B cell (primary cell): Measurements from ENCODE around the gene CDIP1. TPM values are rescaled to one million over a fixed set of nuclear protein-coding genes. Genes with fewer than 3 reads are reported as not detected.
A peak's percentile ranks its signal among the peaks of the same experiment; 100 is the strongest.

Experiments
- ATAC-seq: fragments of 200-7000 bp; cut with Tn5 transposase; one replicate; pipeline ENCODE4 v1.10.0; 2021; ENCODE audit warnings: low read depth, mild to moderate bottlenecking, moderate number of reproducible peaks, moderate library complexity
- CTCF ChIA-PET: fragments of 350-600 bp; sonication (Branson Sonifier 250); formaldehyde crosslinking; loops from one replicate; lab custom pipeline; 2021; ENCODE audit warnings: antibody characterized with exemption, inconsistent platforms; lab: Charles Lee
- POLR2A ChIA-PET: fragments of 350-600 bp; sonication (Branson Sonifier 250); formaldehyde crosslinking; loops from one replicate; lab custom pipeline; 2021; ENCODE audit warnings: antibody characterized with exemption; lab: Charles Lee
- DNase-seq: peaks from one replicate; pipeline ENCODE4 v3.0.0; 2013
- H2AFZ ChIP-seq: 2 replicates; pipeline ENCODE4 v1.6.1; 2012; ENCODE audit warnings: mild to moderate bottlenecking, low read depth, low read length; ENCODE audit not compliant: insufficient read depth, poor library complexity, severe bottlenecking
- H3K27ac ChIP-seq, 2 donors: 1 replicate in 1 of 2; 2 replicates in 1 of 2; pipeline ENCODE4 v1.5.1; 2012 to 2013; ENCODE audit warnings: low read length in 2 of 2, mild to moderate bottlenecking in 2 of 2, moderate library complexity in 1 of 2
- H3K27me3 ChIP-seq, 4 experiments: fragments of 200-600 bp in 1 of 4; sonication (generic) in 1 of 4; replicated peaks in 1 of 4; 1 replicate in 2 of 4; 2 replicates in 2 of 4; pipeline versions ENCODE4 v1.6.1 to v1.7.0; 2013 to 2016; ENCODE audit warnings: low read length in 3 of 4, mild to moderate bottlenecking in 2 of 4, mixed read lengths in 1 of 4, moderate library complexity in 1 of 4; ENCODE audit not compliant: insufficient read depth in 4 of 4, control insufficient read depth in 3 of 4; ENCODE audit errors: control extremely low read depth in 1 of 4
- H3K36me3 ChIP-seq, 2 experiments: replicated peaks in 1 of 2; 1 replicate in 1 of 2; 2 replicates in 1 of 2; pipeline versions ENCODE4 v1.6.1 to v1.7.1; 2013; ENCODE audit warnings: low read length in 1 of 2; ENCODE audit not compliant: insufficient read depth in 2 of 2, control insufficient read depth in 1 of 2; ENCODE audit errors: control extremely low read depth in 1 of 2, extremely low read depth in 1 of 2
- H3K4me1 ChIP-seq, 2 donors: fragments of 200-600 bp in 1 of 2; sonication (generic) in 1 of 2; 1 replicate in 1 of 2; 2 replicates in 1 of 2; pipeline versions ENCODE4 v1.5.1 to v1.6.1; 2013 to 2017; ENCODE audit warnings: low read length in 2 of 2; ENCODE audit not compliant: control insufficient read depth in 2 of 2, insufficient read depth in 2 of 2
- H3K4me2 ChIP-seq: replicated peaks from 2 replicates; pipeline ENCODE3; 2012; ENCODE audit warnings: mild to moderate bottlenecking, low read depth, low read length; ENCODE audit not compliant: poor library complexity, severe bottlenecking
- H3K4me3 ChIP-seq, 5 experiments: fragments of 200-600 bp in 1 of 5; sonication (generic) in 1 of 5; 1 replicate in 3 of 5; 2 replicates in 2 of 5; pipeline versions ENCODE4 v1.5.1 to v1.7.0; 2011 to 2016; ENCODE audit warnings: low read length in 4 of 5, mild to moderate bottlenecking in 4 of 5, low read depth in 2 of 5, control low read depth in 1 of 5, moderate library complexity in 1 of 5; ENCODE audit not compliant: insufficient read depth in 1 of 5; ENCODE audit errors: control extremely low read depth in 1 of 5, extremely low read depth in 1 of 5
- H3K79me2 ChIP-seq: fragments of 200-600 bp; sonication (generic); one replicate; pipeline ENCODE4 v1.6.0; 2016; ENCODE audit warnings: low read length; ENCODE audit not compliant: control insufficient read depth, insufficient read depth
- H3K9ac ChIP-seq: fragments of 200-600 bp; sonication (generic); 2 replicates; pipeline ENCODE4 v1.6.1; 2017; ENCODE audit warnings: mild to moderate bottlenecking, low read length, moderate library complexity
- H3K9me3 ChIP-seq, 3 donors: one replicate each; pipeline versions ENCODE4 v1.6.1 to v1.7.1; 2013; ENCODE audit warnings: low read length in 2 of 3; ENCODE audit not compliant: control insufficient read depth in 2 of 3, insufficient read depth in 1 of 3; ENCODE audit errors: control extremely low read depth in 1 of 3
- H4K20me1 ChIP-seq: 2 replicates; pipeline ENCODE4 v1.6.0; 2012; ENCODE audit warnings: mild to moderate bottlenecking, low read length; ENCODE audit not compliant: insufficient read depth, control insufficient read depth, poor library complexity, severe bottlenecking
- H3K27ac Mint-ChIP-seq: one replicate; pipeline ENCODE4 v1.8.0; 2021; ENCODE audit warnings: mixed read lengths
- H3K27me3 Mint-ChIP-seq: one replicate; pipeline ENCODE4 v1.8.0; 2021; ENCODE audit warnings: mixed read lengths
- H3K4me1 Mint-ChIP-seq: one replicate; pipeline ENCODE4 v1.8.0; 2021; ENCODE audit warnings: mixed read lengths
- H3K4me3 Mint-ChIP-seq: one replicate; pipeline ENCODE4 v1.8.0; 2021; ENCODE audit warnings: mixed read lengths
- H3K9me3 Mint-ChIP-seq: one replicate; pipeline ENCODE4 v1.8.0; 2022; ENCODE audit warnings: mixed read lengths; ENCODE audit not compliant: insufficient read depth
- CTCF ChIP-seq: fragments of 200-600 bp; IDR thresholded peaks from one replicate; pipeline ENCODE4 v1.8.0; 2022; ENCODE audit warnings: antibody characterized with exemption, mild to moderate bottlenecking
- EZH2 ChIP-seq: IDR thresholded peaks from 2 replicates; pipeline ENCODE4 v1.6.1; 2012; ENCODE audit warnings: borderline replicate concordance, low read depth, mild to moderate bottlenecking, moderate library complexity, low read length; ENCODE audit not compliant: insufficient read depth, poor library complexity, severe bottlenecking
- WGBS: methylation state at CpG from one replicate; pipeline ENCODE4 v1.1.5; 2013; ENCODE audit warnings: missing lambda C conversion rate; ENCODE audit not compliant: insufficient coverage; 5-methylcytosine and 5-hydroxymethylcytosine counted together
- intact Hi-C: fragments of 100-400 bp; cut with micrococcal nuclease; formaldehyde crosslinking; loops from one replicate; pipeline ENCODE4 v1.10.0; 2022
- polyA plus RNA-seq: library from polyadenylated mRNA; depleted of rRNA; stranded (reverse); fragments of >200 nt; gene quantifications from 2 replicates; pipeline ENCODE4 v1.2.3, GENCODE V29; 2012
- total RNA-seq, 2 donors: library from RNA; stranded (reverse); fragments of 120-200 nt in 1 of 2; gene quantifications; 1 replicate in 1 of 2; 2 replicates in 1 of 2; pipeline versions ENCODE4 v1.2.3 to v1.2.4, GENCODE V29; 2013 to 2022

Gene CDIP1
- total and polyA plus RNA-seq, 2 donors (not counting 1 experiment from before 2014, with no cell fraction given): 12.8 to 20.3 TPM

GRCh38 chr16:4495766-4496165, 42.8 kb downstream of the CDIP1 start:
- Histone ChIP-seq H3K4me1 (peaks cover 0 to 4% of the 10 kb centered on the region in 2 donors), H4K20me1 (peaks cover 10% of the 10 kb centered on the region), H3K27ac (no peak overlapping the region), H3K9ac (no peak overlapping the region), H3K9me3 (no peaks in the 10 kb centered on the region), H3K79me2 (peaks cover 86% of the 10 kb centered on the region), H2AFZ (no peak overlapping the region), H3K27me3 (no peaks in the 10 kb centered on the region), H3K4me3 (no peak overlapping the region), H3K4me2 (no peak overlapping the region), H3K36me3 (peaks cover 1 to 33% of the 10 kb centered on the region in 2 experiments)
- Mint-ChIP-seq H3K4me1 (peaks cover 13% of the 10 kb centered on the region), H3K9me3 (no peaks in the 10 kb centered on the region), H3K4me3 (no peak overlapping the region), H3K27ac (no peak overlapping the region), H3K27me3 (no peaks in the 10 kb centered on the region)
- no peak for ATAC-seq
- ChIA-PET CTCF (interaction anchor here (0.7 kb wide), 1 partner anchor 9 kb away, joined by 3 read pairs; no protein-coding TSS in a partner anchor), POLR2A (no interaction called here)
- TF ChIP-seq EZH2: no peak
- no peak for TF ChIP-seq CTCF
- no peak for DNase-seq
- no CpG with 5 or more reads among the region's 2 CpGs for WGBS
- intact Hi-C loops: no loop called here

GRCh38 chr16:4494746-4495490, 43.7 kb downstream of the CDIP1 start:
- Mint-ChIP-seq H3K9me3 (no peaks in the 10 kb centered on the region), H3K27me3 (no peaks in the 10 kb centered on the region), H3K27ac (no peak overlapping the region), H3K4me3 (no peak overlapping the region), H3K4me1 (peaks cover 11% of the 10 kb centered on the region)
- Histone ChIP-seq H3K27ac (peak overlapping the region in 1 of 2 donors; percentile 12), H3K36me3 (peaks cover 1 to 40% of the 10 kb centered on the region in 2 experiments), H3K9me3 (no peaks in the 10 kb centered on the region), H3K79me2 (peaks cover 86% of the 10 kb centered on the region), H3K27me3 (no peaks in the 10 kb centered on the region), H3K9ac (no peak overlapping the region), H4K20me1 (peaks cover 10% of the 10 kb centered on the region), H3K4me3 (no peak overlapping the region), H2AFZ (no peak overlapping the region), H3K4me1 (peaks cover 0 to 4% of the 10 kb centered on the region in 2 donors), H3K4me2 (no peak overlapping the region)
- ChIA-PET CTCF (interaction anchor here (1.0 kb wide), 1 partner anchor 54 kb away, joined by 3 read pairs; no protein-coding TSS in a partner anchor), POLR2A (interaction anchor here (0.6 to 0.7 kb wide), 2 partner anchors 10 to 81 kb away, joined by 4 to 5 read pairs; no protein-coding TSS in a partner anchor)
- no peak for DNase-seq
- 100% methylated on average over 1 of the region's 6 CpGs for WGBS
- no peak for ATAC-seq
- intact Hi-C loops: no loop called here
- TF ChIP-seq EZH2 (no peak), CTCF (no peak)
